B cell (primary cell): ENCODE results near the gene CNTNAP2.

ENCODE experiments used
- CTCF ChIP-seq: fragments of 200-600 bp; IDR thresholded peaks from one replicate; pipeline ENCODE4 v1.8.0; 2022; ENCODE audit warnings: antibody characterized with exemption, mild to moderate bottlenecking
- EZH2 ChIP-seq: IDR thresholded peaks from 2 replicates; pipeline ENCODE4 v1.6.1; 2012; ENCODE audit warnings: borderline replicate concordance, low read depth, mild to moderate bottlenecking, moderate library complexity, low read length; ENCODE audit not compliant: insufficient read depth, poor library complexity, severe bottlenecking

- no peak for TF ChIP-seq CTCF
- no peak for TF ChIP-seq EZH2
Observed at GRCh38 chr7:147894271-147894670, 1777.7 kb downstream of the CNTNAP2 start.
